Activated CD4-positive, alpha-beta memory T cell treated with anti-CD3 and anti-CD28 coated beads, Interleukin-2, amount 10 ng/mL, durations not matched to agents 7 days and 5 days (primary cell): ENCODE data around the gene DOCK3. TPM values are rescaled to one million over a fixed set of nuclear protein-coding genes. Genes with fewer than 3 reads are reported as not detected.
A peak's percentile ranks its signal among the peaks of the same experiment; 100 is the strongest.

Source experiments
- CTCF ChIA-PET: fragments of 350-600 bp; sonication (Branson Sonifier 250); formaldehyde crosslinking; loops from one replicate; lab custom pipeline; 2021; ENCODE audit warnings: antibody characterized with exemption, inconsistent platforms; lab: Charles Lee
- POLR2A ChIA-PET: fragments of 350-600 bp; sonication (Branson Sonifier 250); formaldehyde crosslinking; loops from one replicate; lab custom pipeline; 2021; ENCODE audit warnings: antibody characterized with exemption; lab: Charles Lee
- DNase-seq: peaks from one replicate; pipeline ENCODE4 v3.0.0-alpha.2; 2020
- H3K27ac Mint-ChIP-seq: one replicate; pipeline ENCODE4 v1.8.0; 2021; ENCODE audit warnings: mild to moderate bottlenecking, mixed read lengths
- H3K27me3 Mint-ChIP-seq: one replicate; pipeline ENCODE4 v1.8.0; 2021; ENCODE audit warnings: mixed read lengths
- H3K36me3 Mint-ChIP-seq: one replicate; pipeline ENCODE4 v1.8.0; 2021; ENCODE audit warnings: low read depth, mixed read lengths
- H3K4me1 Mint-ChIP-seq: one replicate; pipeline ENCODE4 v1.8.0; 2021; ENCODE audit warnings: mixed read lengths
- H3K4me3 Mint-ChIP-seq: one replicate; pipeline ENCODE4 v1.8.0; 2021; ENCODE audit warnings: mild to moderate bottlenecking, mixed read lengths
- H3K9me3 Mint-ChIP-seq: one replicate; pipeline ENCODE4 v1.8.0; 2021; ENCODE audit warnings: mixed read lengths
- total RNA-seq, 2 experiments: library from RNA; stranded (reverse); gene quantifications; one replicate each; pipeline ENCODE4 v1.2.3, GENCODE V29; 2021

DOCK3 gene
- total RNA-seq, 2 experiments from 2014 or later: 1.6 to 1.7 TPM

DNA sequence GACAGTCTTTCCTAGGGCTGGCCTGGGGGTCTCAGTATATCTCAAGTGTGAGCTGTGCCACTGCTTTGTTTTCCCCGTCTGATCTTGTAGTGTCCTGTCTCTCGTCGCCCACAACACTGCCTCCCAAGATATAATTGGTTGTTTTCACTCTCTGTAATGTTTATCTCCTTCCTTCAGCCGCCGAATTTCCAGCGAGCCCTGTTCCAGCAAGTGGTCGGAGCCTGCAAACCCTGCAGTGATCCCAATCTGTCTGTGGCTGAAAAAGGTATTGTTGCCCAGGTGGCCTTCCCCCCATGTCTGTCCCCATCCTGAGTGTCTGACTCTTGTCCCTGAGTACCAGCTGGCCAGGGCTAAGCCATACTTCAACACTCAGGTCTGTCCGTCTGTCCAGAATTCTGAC lies 700.8 kb downstream of the DOCK3 start:
- Mint-ChIP-seq H3K4me3 (no peak overlapping the region), H3K4me1 (peaks cover 3% of the 10 kb centered on the region), H3K27me3 (no peaks in the 10 kb centered on the region), H3K27ac (no peak overlapping the region), H3K36me3 (no peaks in the 10 kb centered on the region), H3K9me3 (no peaks in the 10 kb centered on the region)
- CTCF ChIA-PET: interaction anchor here (1.1 to 1.2 kb wide), 2 partner anchors 14 to 758 kb away, joined by 3 read pairs; no protein-coding TSS in a partner anchor
- POLR2A ChIA-PET: no interaction called here
- no peak for DNase-seq

DNA sequence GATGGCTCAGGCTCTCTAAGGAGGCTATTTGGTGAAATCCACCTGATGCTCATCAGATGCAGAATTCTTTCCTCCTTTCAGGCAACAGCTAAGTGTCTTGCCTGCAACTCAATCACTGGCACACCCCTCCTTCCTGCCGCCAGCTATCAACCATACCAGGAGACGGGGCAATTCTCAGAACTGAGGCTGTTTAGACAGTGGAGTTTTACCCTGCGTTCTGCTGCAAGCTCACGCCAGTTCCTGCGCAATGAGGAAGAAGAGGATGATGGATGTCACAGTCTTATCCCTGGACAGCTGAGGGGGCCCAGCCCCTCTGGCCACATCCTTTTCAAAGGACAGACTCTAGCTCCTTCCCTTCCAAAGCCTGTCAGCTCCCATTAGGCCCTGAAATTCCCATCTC lies 703.3 kb downstream of the DOCK3 start:
- Mint-ChIP-seq H3K36me3 (no peaks in the 10 kb centered on the region), H3K27me3 (no peaks in the 10 kb centered on the region), H3K9me3 (no peaks in the 10 kb centered on the region), H3K27ac (no peak overlapping the region), H3K4me3 (no peak overlapping the region), H3K4me1 (peaks cover 5% of the 10 kb centered on the region)
- POLR2A ChIA-PET: interaction anchor here (1.5 kb wide), 1 partner anchor 10 kb away, joined by 3 read pairs; no protein-coding TSS in a partner anchor
- DNase-seq: no peak
- CTCF ChIA-PET: interaction anchor here (1.1 kb wide), 2 partner anchors 9 to 11 kb away, joined by 3 read pairs; no protein-coding TSS in a partner anchor

DNA sequence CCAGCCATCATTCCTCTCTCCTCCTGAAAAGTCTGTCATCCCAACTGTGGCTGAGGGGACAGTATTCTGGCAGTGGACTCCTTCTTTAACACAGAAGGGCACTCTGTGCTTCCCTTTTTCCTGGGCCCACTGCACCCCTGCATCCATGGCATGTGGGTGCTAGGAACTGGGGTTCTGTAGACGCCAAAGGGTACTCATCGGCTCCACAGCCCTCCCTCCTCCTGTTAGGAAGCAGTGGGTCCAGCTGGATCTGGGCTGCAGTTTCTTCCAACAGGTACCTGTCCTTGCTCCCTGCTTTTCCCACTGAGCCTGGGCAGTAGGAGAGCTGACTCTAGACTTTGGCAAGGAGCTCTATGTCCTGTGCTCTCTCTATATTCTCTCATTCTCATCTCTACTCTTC lies 704.0 kb downstream of the DOCK3 start:
- CTCF ChIA-PET: interaction anchor here (1.0 to 1.3 kb wide), 2 partner anchors 11 to 291 kb away, joined by 3 to 4 read pairs; no protein-coding TSS in a partner anchor
- peaks cover 12% of the 10 kb centered on the region for H3K4me1 Mint-ChIP-seq
- H3K9me3 Mint-ChIP-seq: no peaks in the 10 kb centered on the region
- no peaks in the 10 kb centered on the region for H3K27me3 Mint-ChIP-seq
- no peak for DNase-seq
- no peak overlapping the region for H3K4me3 Mint-ChIP-seq
- H3K27ac Mint-ChIP-seq: no peak overlapping the region
- POLR2A ChIA-PET: no interaction called here
- H3K36me3 Mint-ChIP-seq: peaks cover 3% of the 10 kb centered on the region

DNA sequence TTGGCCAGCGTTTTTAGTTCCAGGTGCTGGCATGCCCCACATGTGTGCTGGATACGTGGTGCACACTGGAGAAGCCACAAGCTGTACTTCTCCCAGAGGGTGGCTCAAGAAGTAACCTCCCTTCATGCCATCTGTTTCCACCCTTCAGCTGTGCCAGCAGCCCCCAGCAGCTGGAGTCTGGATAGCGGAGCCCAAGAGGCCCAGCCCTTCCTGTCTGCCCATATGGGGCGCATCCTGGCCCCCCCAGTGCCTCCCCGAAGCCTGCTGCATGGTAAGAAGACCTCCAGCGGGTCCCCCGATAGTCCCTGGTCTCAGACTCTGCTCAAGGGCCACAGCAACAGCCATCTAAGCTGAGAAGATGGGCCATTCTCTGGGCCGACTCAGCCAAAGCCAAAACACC lies 704.6 kb downstream of the DOCK3 start:
- no peaks in the 10 kb centered on the region for H3K9me3 Mint-ChIP-seq
- H3K36me3 Mint-ChIP-seq: peaks cover 7% of the 10 kb centered on the region
- no peak overlapping the region for H3K27ac Mint-ChIP-seq
- ChIA-PET POLR2A (interaction anchor here (1.7 kb wide), 1 partner anchor 8 kb away, joined by 4 read pairs; no protein-coding TSS in a partner anchor), CTCF (interaction anchor here (1.0 to 1.3 kb wide), 2 partner anchors 10 to 290 kb away, joined by 3 to 4 read pairs; no protein-coding TSS in a partner anchor)
- no peak for DNase-seq
- peaks cover 17% of the 10 kb centered on the region for H3K4me1 Mint-ChIP-seq
- no peaks in the 10 kb centered on the region for H3K27me3 Mint-ChIP-seq
- H3K4me3 Mint-ChIP-seq: no peak overlapping the region

DNA sequence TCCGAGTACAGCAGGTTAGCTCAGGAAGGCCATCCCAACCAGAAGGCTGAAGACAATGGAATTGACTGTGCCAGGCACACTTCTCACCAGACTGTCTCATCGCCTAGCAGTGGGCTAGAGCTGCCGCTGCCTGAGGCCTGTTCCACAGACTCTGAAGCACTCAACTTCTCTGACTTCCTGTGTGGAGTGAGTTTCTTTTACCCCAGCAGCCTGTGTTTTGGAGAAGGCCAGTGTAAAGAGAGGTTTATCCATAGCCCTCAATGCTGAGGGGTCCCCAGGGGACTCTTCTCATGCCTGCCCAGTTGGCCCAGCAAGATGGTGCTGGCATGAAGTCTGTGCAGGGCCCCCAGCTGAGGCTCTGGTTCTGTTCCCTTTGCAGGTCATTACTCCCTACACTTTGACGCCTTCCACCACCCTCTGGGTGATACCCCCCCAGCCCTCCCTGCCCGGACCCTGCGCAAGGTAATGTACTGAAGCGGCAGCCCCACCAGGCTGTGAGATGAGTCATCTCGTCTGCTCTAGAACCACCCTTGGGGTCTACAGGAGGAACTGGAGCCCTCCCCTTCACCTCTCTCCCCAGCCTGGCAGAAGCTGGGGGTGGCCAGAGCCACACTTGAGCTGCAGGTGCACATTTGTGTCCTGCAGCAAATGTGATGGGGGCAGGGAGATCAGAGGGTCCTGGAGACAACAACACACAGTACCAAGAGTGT lies 705.2 kb downstream of the DOCK3 start:
- no peak for DNase-seq
- Mint-ChIP-seq H3K27ac (no peak overlapping the region), H3K4me3 (no peak overlapping the region), H3K4me1 (peaks cover 17% of the 10 kb centered on the region), H3K36me3 (peaks cover 13% of the 10 kb centered on the region), H3K27me3 (no peaks in the 10 kb centered on the region), H3K9me3 (no peaks in the 10 kb centered on the region)
- POLR2A ChIA-PET: interaction anchor here (1.7 kb wide), 1 partner anchor 8 kb away, joined by 4 read pairs; no protein-coding TSS in a partner anchor
- CTCF ChIA-PET: interaction anchor here (0.7 to 1.3 kb wide), 3 partner anchors 10 to 762 kb away, joined by 3 to 4 read pairs (median 3); no protein-coding TSS in a partner anchor

DNA sequence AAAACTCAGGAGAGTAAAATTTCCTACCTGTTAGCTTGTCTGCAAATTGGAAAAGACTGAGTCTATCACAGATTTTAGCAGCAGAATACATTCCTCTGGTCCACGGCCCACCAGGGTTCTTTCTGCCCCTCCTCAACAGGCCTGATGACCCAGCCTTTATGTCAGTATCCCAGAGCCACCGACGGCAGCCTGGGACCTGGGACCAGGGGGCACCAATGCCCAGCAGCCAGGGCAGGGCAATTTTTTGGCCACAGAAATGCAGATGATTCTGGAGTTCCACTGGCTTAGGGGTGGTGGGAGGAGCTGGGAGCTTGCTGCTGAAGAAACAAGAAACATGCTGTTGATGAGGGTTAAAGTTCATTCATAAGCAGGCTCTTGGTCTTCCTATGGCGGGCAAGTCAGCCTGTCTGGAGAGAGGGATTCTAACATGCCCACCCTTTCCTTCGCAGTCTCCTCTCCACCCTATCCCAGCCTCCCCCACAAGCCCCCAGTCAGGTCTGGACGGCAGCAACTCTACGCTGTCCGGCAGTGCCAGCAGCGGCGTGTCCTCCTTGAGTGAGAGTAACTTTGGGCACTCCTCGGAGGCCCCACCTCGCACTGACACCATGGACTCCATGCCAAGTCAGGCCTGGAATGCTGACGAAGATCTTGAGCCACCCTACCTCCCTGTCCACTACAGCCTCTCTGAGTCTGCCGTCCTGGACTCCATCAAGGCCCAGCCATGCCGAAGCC lies 706.0 kb downstream of the DOCK3 start:
- Mint-ChIP-seq H3K27ac (no peak overlapping the region), H3K4me3 (no peak overlapping the region), H3K9me3 (no peaks in the 10 kb centered on the region), H3K27me3 (no peaks in the 10 kb centered on the region), H3K36me3 (peaks cover 18% of the 10 kb centered on the region), H3K4me1 (peaks cover 17% of the 10 kb centered on the region)
- no peak for DNase-seq
- ChIA-PET CTCF (interaction anchor here (0.7 kb wide), 1 partner anchor 763 kb away, joined by 3 read pairs; no protein-coding TSS in a partner anchor), POLR2A (interaction anchor here (1.7 kb wide), 1 partner anchor 9 kb away, joined by 4 read pairs; no protein-coding TSS in a partner anchor)

DNA sequence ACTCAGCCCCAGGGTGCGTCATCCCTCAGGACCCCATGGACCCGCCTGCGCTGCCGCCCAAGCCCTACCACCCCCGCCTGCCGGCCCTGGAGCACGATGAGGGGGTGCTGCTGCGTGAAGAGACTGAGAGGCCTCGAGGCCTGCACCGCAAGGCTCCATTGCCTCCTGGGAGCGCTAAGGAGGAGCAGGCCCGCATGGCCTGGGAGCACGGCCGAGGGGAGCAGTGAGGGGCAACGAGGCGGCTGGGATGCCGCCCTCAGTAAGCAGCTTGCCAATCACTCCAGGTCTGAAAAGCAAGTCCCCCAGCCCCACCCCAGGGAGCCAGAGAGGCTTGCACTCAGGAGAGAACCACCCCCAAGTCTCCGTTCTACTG lies 706.6 kb downstream of the DOCK3 start:
- H3K36me3 Mint-ChIP-seq: peaks cover 23% of the 10 kb centered on the region
- no peak for DNase-seq
- no peaks in the 10 kb centered on the region for H3K9me3 Mint-ChIP-seq
- no peak overlapping the region for H3K27ac Mint-ChIP-seq
- ChIA-PET POLR2A (no interaction called here), CTCF (no interaction called here)
- no peaks in the 10 kb centered on the region for H3K27me3 Mint-ChIP-seq
- no peak overlapping the region for H3K4me3 Mint-ChIP-seq
- peaks cover 23% of the 10 kb centered on the region for H3K4me1 Mint-ChIP-seq

DNA sequence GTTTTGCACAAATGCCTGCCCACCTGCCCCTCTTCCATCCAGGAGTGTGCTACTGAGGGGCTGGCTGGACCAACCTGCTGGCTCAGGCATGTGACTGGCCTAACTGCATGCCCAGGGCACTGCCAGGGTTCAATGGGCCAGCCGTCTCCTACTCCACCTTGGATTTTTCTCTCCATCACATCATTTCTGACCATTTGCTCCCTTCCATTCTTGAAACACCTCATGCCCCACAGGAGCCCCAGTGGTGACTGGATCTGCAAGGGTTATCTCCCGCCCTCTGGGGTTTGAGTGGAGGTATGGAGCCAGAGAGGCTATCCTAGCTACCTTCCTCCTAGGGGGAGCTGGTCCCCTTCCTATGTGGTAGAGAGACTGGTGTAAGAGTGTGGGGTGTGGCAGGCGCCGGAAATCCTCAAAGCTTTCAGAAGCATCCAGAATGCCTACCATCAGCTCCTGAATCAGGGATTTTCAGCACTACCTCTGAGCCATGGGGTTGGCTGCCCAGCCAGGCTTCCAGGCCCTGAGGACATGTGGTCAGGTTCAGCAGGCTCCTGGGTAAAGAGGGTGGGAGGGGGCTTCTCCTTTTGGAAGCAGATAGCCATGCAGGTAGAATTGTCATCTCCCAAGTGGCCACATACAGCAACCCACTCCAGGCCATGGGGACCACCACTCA lies 707.5 kb downstream of the DOCK3 start:
- Mint-ChIP-seq H3K4me1 (peaks cover 31% of the 10 kb centered on the region), H3K9me3 (no peaks in the 10 kb centered on the region), H3K27ac (no peak overlapping the region), H3K4me3 (no peak overlapping the region), H3K36me3 (peaks cover 32% of the 10 kb centered on the region), H3K27me3 (no peaks in the 10 kb centered on the region)
- DNase-seq: no peak
- POLR2A ChIA-PET: interaction anchor here (2.0 kb wide), 1 partner anchor 766 kb away, joined by 7 read pairs; the partner anchor contains the start of gene MAPKAPK3
- CTCF ChIA-PET: no interaction called here

DNA sequence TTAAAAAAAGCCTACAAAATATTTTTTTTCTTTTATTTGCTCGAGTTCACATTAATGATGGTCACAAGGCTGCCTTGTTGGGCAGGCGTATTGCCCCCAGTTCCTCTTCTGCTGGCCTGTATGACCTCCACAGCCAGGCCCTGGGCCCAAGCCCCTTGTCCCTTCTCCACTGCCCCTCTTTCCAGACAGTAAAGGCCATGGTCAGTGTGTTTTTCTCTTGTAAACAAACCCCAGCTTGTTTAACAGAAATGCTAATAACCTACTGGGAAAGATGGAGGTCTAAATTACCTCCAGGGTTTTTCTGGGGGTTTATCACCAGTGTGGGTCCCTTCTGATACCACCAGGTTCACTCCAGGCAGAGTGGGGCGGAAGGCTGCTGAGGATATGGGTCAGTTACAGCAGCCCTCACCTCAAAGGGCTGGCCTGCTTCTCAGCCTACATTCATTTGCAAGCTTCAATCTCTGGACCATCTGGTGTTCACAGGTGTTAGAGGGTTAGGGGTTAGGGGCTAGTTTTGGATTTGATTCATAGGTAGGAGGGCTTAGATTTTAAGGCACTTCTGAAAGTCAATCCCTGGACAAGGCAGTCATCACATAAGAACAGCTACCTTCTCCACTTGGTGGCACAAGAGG lies 708.3 kb downstream of the DOCK3 start:
- peaks cover 41% of the 10 kb centered on the region for H3K36me3 Mint-ChIP-seq
- no peaks in the 10 kb centered on the region for H3K27me3 Mint-ChIP-seq
- H3K27ac Mint-ChIP-seq: peak overlapping the region; percentile 95
- H3K9me3 Mint-ChIP-seq: no peaks in the 10 kb centered on the region
- DNase-seq: peak; percentile 12
- ChIA-PET CTCF (interaction anchor here (2.7 to 3.7 kb wide), 2 partner anchors 12 to 767 kb away, joined by 13 to 15 read pairs; partner anchors contain the start of gene MAPKAPK3), POLR2A (interaction anchor here (1.0 to 3.9 kb wide), 6 partner anchors 11 to 812 kb away, joined by 3 to 50 read pairs (median 18); partner anchors contain the start of genes HEMK1, MAPKAPK3 and TEX264)
- H3K4me1 Mint-ChIP-seq: peaks cover 36% of the 10 kb centered on the region
- peak overlapping the region; percentile 98 for H3K4me3 Mint-ChIP-seq

DNA sequence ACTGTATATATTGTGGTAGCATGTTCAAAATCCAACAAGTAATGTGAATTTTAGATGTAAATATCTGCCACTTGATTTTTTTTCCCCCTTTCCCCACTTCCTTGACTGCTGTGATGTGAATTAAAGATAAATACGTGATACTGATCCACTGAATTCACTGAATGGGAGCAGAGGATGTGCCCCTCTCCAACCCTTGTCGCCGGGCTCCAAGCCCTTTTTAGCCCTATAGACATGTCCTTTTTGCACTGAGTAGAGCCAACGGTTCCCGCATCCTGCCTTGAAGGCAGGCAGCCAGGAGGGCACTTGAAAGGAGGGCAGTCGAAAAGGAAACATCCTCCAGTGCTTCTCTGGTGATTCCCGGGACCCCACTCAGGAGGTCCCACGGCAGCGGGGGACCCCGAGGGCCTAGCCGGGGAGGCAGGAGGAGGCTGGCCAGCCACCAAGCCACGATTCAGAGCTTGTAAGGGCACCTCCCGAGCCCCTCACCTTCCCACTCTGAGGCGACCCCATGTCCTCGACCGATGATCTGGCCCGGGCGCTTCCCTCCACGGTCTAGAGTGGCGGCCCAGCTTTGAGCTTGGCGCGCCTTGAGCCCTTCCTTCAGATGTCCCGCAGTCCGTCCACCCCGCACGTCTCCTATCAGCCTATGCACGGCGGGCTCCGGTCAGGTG lies 709.5 kb downstream of the DOCK3 start:
- peak; percentile 39 for DNase-seq
- Mint-ChIP-seq H3K4me3 (peak overlapping the region; percentile 98), H3K4me1 (peaks cover 44% of the 10 kb centered on the region), H3K36me3 (peaks cover 47% of the 10 kb centered on the region), H3K27ac (peak overlapping the region; percentile 95), H3K9me3 (no peaks in the 10 kb centered on the region), H3K27me3 (no peaks in the 10 kb centered on the region)
- POLR2A ChIA-PET: interaction anchor here (0.9 to 3.9 kb wide), 19 partner anchors 10 to 813 kb away, joined by 3 to 65 read pairs (median 7); partner anchors contain the start of genes CISH, DCAF1, HEMK1 and MAPKAPK3
- CTCF ChIA-PET: interaction anchor here (0.9 to 3.7 kb wide), 6 partner anchors 13 to 771 kb away, joined by 3 to 15 read pairs (median 5); partner anchors contain the start of gene MAPKAPK3

DNA sequence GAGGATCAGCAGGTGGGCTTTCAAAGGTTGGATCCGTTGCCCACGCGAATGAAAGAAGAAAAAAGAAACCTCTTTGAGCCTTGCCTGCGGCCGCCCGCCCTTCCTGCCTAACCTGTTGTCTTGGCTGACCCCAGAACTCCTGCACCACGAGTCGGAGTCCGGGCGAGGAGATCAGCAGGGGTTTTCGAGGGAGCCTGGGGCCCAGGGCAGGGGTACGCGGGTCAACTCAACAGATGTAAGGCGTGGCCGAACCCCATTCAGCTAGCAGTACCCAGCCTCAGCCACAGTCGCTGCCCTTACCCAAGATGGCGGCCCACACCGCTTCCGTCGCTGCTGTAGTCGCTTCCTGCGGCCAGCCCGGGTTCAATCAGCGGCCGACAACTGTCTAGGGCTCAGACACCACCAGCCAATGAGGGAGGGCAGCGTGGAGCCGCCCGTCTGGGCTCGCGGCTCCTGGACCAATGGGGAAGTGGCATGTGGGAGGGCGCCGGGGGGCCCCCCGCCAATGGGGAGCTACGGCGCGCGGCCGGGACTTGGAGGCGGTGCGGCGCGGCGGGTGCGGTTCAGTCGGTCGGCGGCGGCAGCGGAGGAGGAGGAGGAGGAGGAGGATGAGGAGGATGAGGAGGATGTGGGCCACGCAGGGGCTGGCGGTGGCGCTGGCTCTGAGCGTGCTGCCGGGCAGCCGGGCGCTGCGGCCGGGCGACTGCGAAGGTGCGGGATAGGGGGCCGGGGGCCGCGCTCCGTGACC lies 710.2 kb downstream of the DOCK3 start, which contains the start of gene MANF:
TSS of gene MANF (plus strand) at position 566 of the 748 bp plus-strand sequence. CDS start at position 618, 52 bp downstream.
- peak; percentile 99 for DNase-seq
- Mint-ChIP-seq H3K9me3 (no peaks in the 10 kb centered on the region), H3K4me1 (peaks cover 51% of the 10 kb centered on the region), H3K27me3 (no peaks in the 10 kb centered on the region), H3K36me3 (peaks cover 53% of the 10 kb centered on the region), H3K4me3 (peak within 1 kb of the TSS; percentile 98), H3K27ac (peak within 1 kb of the TSS; percentile 95)
- ChIA-PET POLR2A (interaction anchor here (0.7 to 3.9 kb wide), 27 partner anchors 8 to 1048 kb away, joined by 3 to 65 read pairs (median 6); partner anchors contain the start of genes CISH, DCAF1, HEMK1 and MAPKAPK3), CTCF (interaction anchor here (0.6 to 6.2 kb wide), 14 partner anchors 14 to 1436 kb away, joined by 3 to 45 read pairs (median 5); partner anchors contain the start of gene MAPKAPK3)
